ENCODE results near the gene MYO18B.

DNA sequence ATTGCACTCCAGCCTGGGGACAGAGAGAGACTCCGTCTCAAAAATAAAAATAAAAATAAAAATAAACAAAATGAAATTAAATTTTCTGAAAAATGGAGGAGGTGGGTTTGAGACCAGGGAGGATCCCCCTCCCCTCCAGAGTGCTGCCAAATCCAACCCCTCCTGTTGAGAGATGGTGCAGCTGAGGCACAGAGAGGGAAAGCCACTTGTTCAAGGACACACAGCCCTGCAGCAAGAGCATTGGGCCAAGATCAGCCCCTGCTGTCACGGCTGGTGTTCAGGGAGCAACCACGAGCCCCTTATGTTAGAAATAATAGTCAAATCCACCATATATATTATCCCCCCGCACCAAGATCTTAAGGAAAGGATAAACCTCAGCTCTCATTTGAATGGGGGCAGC, 2.7 kb downstream of the MYO18B start:
- no peak for TF ChIP-seq MAFK (IDR thresholded peaks at IDR 0.05; ENCODE audit: low read depth, low read length)
- TF ChIP-seq, protein P1, sequence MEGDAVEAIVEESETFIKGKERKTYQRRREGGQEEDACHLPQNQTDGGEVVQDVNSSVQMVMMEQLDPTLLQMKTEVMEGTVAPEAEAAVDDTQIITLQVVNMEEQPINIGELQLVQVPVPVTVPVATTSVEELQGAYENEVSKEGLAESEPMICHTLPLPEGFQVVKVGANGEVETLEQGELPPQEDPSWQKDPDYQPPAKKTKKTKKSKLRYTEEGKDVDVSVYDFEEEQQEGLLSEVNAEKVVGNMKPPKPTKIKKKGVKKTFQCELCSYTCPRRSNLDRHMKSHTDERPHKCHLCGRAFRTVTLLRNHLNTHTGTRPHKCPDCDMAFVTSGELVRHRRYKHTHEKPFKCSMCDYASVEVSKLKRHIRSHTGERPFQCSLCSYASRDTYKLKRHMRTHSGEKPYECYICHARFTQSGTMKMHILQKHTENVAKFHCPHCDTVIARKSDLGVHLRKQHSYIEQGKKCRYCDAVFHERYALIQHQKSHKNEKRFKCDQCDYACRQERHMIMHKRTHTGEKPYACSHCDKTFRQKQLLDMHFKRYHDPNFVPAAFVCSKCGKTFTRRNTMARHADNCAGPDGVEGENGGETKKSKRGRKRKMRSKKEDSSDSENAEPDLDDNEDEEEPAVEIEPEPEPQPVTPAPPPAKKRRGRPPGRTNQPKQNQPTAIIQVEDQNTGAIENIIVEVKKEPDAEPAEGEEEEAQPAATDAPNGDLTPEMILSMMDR (conservative IDR thresholded peaks at IDR 0.05; ENCODE audit: low read depth, low read length): no peak
- TF ChIP-seq POLR2A (IDR thresholded peaks at IDR 0.05; ENCODE audit: low read depth, low read length): no peak
- no peak for TF ChIP-seq RAD21 (IDR thresholded peaks at IDR 0.05; ENCODE audit: low read length)
- TF ChIP-seq MXI1 (IDR thresholded peaks at IDR 0.05; ENCODE audit: borderline replicate concordance, low read depth, low read length): no peak
- no peak for TF ChIP-seq RFX5 (IDR thresholded peaks at IDR 0.05; ENCODE audit: low read depth, low read length)
- no peak for TF ChIP-seq RCOR1 (IDR thresholded peaks at IDR 0.05; ENCODE audit: insufficient replicate concordance, low read length)
- no peak for TF ChIP-seq ELK1 (IDR thresholded peaks at IDR 0.05; ENCODE audit: borderline replicate concordance, low read depth, low read length)
- TF ChIP-seq NFE2L2 (IDR thresholded peaks at IDR 0.05; ENCODE audit: low read depth, low read length): no peak
- no peak for TF ChIP-seq SMC3 (IDR thresholded peaks at IDR 0.05; ENCODE audit: low read depth, low read length)
- TF ChIP-seq FOS (IDR thresholded peaks at IDR 0.05; ENCODE audit: low read depth, low read length): no peak
- TF ChIP-seq MAZ (IDR thresholded peaks at IDR 0.05; ENCODE audit: borderline replicate concordance, low read depth, low read length): no peak
- no peak for TF ChIP-seq BHLHE40 (IDR thresholded peaks at IDR 0.05; ENCODE audit: low read depth, low read length)
